NT2/D1 (cell line): ENCODE data around the gene CDK2.
A peak's percentile ranks its signal among the peaks of the same experiment; 100 is the strongest.

Experiments
- DNase-seq: peaks from one replicate; pipeline ENCODE4 v3.0.0-alpha.2; 2011; ENCODE audit warnings: low read depth, low spot score
- H3K27me3 ChIP-seq: 2 replicates; pipeline ENCODE4 v1.6.0; 2011; ENCODE audit warnings: mild to moderate bottlenecking; ENCODE audit not compliant: insufficient read length, insufficient read depth
- H3K36me3 ChIP-seq: 2 replicates; pipeline ENCODE4 v1.6.1; 2011; ENCODE audit warnings: mild to moderate bottlenecking, low read length, mixed read lengths; ENCODE audit not compliant: insufficient read depth, insufficient read length
- H3K4me1 ChIP-seq: 2 replicates; pipeline ENCODE4 v1.5.1; 2011; ENCODE audit not compliant: insufficient read depth, insufficient read length
- H3K4me3 ChIP-seq: 2 replicates; pipeline ENCODE4 v1.5.1; 2011; ENCODE audit warnings: low read depth; ENCODE audit not compliant: insufficient read length
- H3K9ac ChIP-seq: 2 replicates; pipeline ENCODE4 v1.6.0; 2011; ENCODE audit warnings: low read depth; ENCODE audit not compliant: insufficient read length
- H3K9me3 ChIP-seq: 2 replicates; pipeline ENCODE4 v1.5.1; 2011; ENCODE audit warnings: mild to moderate bottlenecking, low read length; ENCODE audit not compliant: insufficient read depth
- SUZ12 ChIP-seq: IDR thresholded peaks from 2 replicates; pipeline ENCODE4 v1.6.1; 2011; ENCODE audit not compliant: insufficient read length, insufficient read depth; ENCODE audit errors: extremely low read depth
- YY1 ChIP-seq: IDR thresholded peaks from 2 replicates; pipeline ENCODE4 v1.6.1; 2011; ENCODE audit not compliant: insufficient read length, insufficient read depth
- ZNF274 ChIP-seq: IDR thresholded peaks from 2 replicates; pipeline ENCODE4 v1.6.1; 2011; ENCODE audit warnings: mild to moderate bottlenecking, low read depth, low read length

CDK2 gene

GRCh38 chr12:55933799-55934742 is 32.6 kb upstream of the CDK2 start:
- H3K4me3 ChIP-seq = no peak overlapping the region
- peaks cover 5% of the 10 kb centered on the region for H3K4me1 ChIP-seq
- H3K36me3 ChIP-seq = peaks cover 26% of the 10 kb centered on the region
- DNase-seq = no peak
- peaks cover 35% of the 10 kb centered on the region for H3K27me3 ChIP-seq
- TF ChIP-seq SUZ12 (no peak), ZNF274 (no peak), YY1 (no peak)
- H3K9ac ChIP-seq = no peak overlapping the region
- no peaks in the 10 kb centered on the region for H3K9me3 ChIP-seq

GRCh38 chr12:55934773-55935172 is 31.9 kb upstream of the CDK2 start:
- Histone ChIP-seq H3K27me3 (peaks cover 40% of the 10 kb centered on the region), H3K9ac (no peak overlapping the region), H3K36me3 (peaks cover 30% of the 10 kb centered on the region), H3K9me3 (no peaks in the 10 kb centered on the region), H3K4me1 (peaks cover 6% of the 10 kb centered on the region), H3K4me3 (no peak overlapping the region)
- TF ChIP-seq ZNF274 (no peak), SUZ12 (no peak), YY1 (no peak)
- no peak for DNase-seq

- no peak for TF ChIP-seq SUZ12
- TF ChIP-seq ZNF274 = no peak
- TF ChIP-seq YY1 = no peak
- H3K36me3 ChIP-seq = peaks cover 35% of the 10 kb centered on the region
- H3K4me3 ChIP-seq = no peak overlapping the region
Measured at GRCh38 chr12:55935738-55936151, 30.9 kb upstream of the CDK2 start.

DNA sequence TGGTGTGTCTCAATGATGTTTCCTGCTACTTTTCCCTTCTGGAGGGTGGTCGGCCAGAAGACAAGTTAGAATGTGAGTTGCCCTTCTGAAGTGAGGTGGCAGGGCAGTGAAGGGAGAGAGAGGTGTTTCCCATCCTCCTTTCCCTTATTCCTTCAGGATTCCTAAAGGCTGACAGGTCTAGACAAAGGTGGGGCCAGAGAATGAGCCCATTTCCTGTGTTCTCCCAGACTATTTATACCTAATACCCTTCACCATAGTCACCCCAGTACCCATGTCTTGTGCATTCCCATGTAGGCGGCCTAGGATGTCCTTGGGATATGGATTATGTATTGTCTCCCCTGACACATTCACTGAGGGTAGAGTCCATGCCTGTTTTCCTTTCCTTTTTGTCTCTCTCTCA is 28.6 kb upstream of the CDK2 start:
- H3K4me1 ChIP-seq = peaks cover 6% of the 10 kb centered on the region
- DNase-seq = no peak

More at GRCh38 chr12:55935738-55936151, 30.9 kb upstream of the CDK2 start:
- DNase-seq = no peak
- Histone ChIP-seq H3K9me3 (no peaks in the 10 kb centered on the region), H3K27me3 (peaks cover 42% of the 10 kb centered on the region), H3K9ac (no peak overlapping the region), H3K4me1 (peaks cover 11% of the 10 kb centered on the region)

DNA sequence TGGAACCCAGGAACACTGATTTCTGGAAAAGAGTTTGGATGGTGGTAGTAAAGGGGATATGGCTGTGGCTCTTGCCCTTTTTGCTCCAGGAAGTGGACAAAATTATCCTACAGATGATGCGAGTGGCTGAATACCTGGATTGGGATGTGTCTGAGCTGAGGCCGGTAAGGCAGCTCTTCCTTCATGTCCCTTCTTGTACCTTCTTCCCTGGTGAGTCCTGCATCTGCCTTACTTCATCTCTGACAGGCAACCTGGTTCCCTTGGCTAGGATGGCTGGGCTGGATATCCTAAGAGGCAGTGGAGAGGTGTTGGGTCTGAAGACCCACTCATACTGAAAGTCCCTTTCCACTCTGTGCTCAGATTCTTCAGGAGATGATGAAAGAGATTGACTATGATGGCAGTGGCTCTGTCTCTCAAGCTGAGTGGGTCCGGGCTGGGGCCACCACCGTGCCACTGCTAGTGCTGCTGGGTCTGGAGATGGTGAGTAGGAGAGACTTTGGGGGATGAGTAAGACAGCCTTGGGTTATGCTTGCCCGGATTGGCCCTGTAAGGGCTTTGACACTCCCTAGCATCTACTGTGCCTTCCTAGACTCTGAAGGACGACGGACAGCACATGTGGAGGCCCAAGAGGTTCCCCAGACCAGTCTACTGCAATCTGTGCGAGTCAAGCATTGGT is 27.7 kb upstream of the CDK2 start:
- DNase-seq = no peak
- Histone ChIP-seq H3K4me3 (no peak overlapping the region), H3K27me3 (peaks cover 12% of the 10 kb centered on the region), H3K9me3 (no peaks in the 10 kb centered on the region), H3K4me1 (peaks cover 6% of the 10 kb centered on the region), H3K36me3 (peaks cover 61% of the 10 kb centered on the region), H3K9ac (no peak overlapping the region)
- TF ChIP-seq SUZ12 (no peak), YY1 (no peak), ZNF274 (no peak)

More for the DNA sequence above, 28.6 kb upstream of the CDK2 start:
- peaks cover 20% of the 10 kb centered on the region for H3K27me3 ChIP-seq
- TF ChIP-seq ZNF274 (no peak), SUZ12 (no peak), YY1 (no peak)
- H3K36me3 ChIP-seq = peaks cover 57% of the 10 kb centered on the region
- no peak overlapping the region for H3K9ac ChIP-seq
- H3K4me3 ChIP-seq = no peak overlapping the region
- H3K9me3 ChIP-seq = no peaks in the 10 kb centered on the region

- Histone ChIP-seq H3K9me3 (no peaks in the 10 kb centered on the region), H3K27me3 (peaks cover 7% of the 10 kb centered on the region), H3K4me1 (peaks cover 6% of the 10 kb centered on the region), H3K36me3 (peaks cover 63% of the 10 kb centered on the region), H3K9ac (peak overlapping the region; percentile 57), H3K4me3 (no peak overlapping the region)
- peak; percentile 71 for DNase-seq
- TF ChIP-seq ZNF274 = no peak
- no peak for TF ChIP-seq YY1
- TF ChIP-seq SUZ12 = no peak
Measured at GRCh38 chr12:55940065-55940732, 26.4 kb upstream of the CDK2 start.

- Histone ChIP-seq H3K27me3 (peaks cover 7% of the 10 kb centered on the region), H3K36me3 (peaks cover 61% of the 10 kb centered on the region), H3K4me3 (no peak overlapping the region), H3K9me3 (no peaks in the 10 kb centered on the region), H3K9ac (no peak overlapping the region), H3K4me1 (peaks cover 6% of the 10 kb centered on the region)
- TF ChIP-seq YY1 (no peak), SUZ12 (no peak)
- DNase-seq = no peak
Measured at GRCh38 chr12:55942055-55942454, 24.6 kb upstream of the CDK2 start.
